ENCODE measurements around the gene LTA.

GRCh38 chr6:31557443-31558317 lies 14.4 kb upstream of the LTA start:
- TF ChIP-seq BACH2 (CRISPR knock-in tag; IDR thresholded peaks at IDR 0.05; ENCODE audit: borderline replicate concordance) (no peak), GLIS3 (CRISPR knock-in tag; IDR thresholded peaks at IDR 0.05) (no peak), RARB (CRISPR knock-in tag; IDR thresholded peaks at IDR 0.05) (no peak), ZFP30 (CRISPR knock-in tag; IDR thresholded peaks at IDR 0.05) (no peak), ZFP3 (CRISPR knock-in tag; IDR thresholded peaks at IDR 0.05) (no peak), PPARA (CRISPR knock-in tag; IDR thresholded peaks at IDR 0.05; ENCODE audit: borderline replicate concordance) (no peak), SNAI2 (CRISPR knock-in tag; IDR thresholded peaks at IDR 0.05) (no peak)

All from SK-N-SH treated with all-trans-retinoic acid at 6 μM for 48 hours (cell line).